HepG2 (cell line): ENCODE measurements around the gene NARF. TPM values are rescaled to one million over a fixed set of nuclear protein-coding genes. Genes with fewer than 3 reads are reported as not detected.
A peak's percentile ranks its signal among the peaks of the same experiment; 100 is the strongest.

Experiments
- ESRRA ChIP-seq: sonication (generic); formaldehyde crosslinking; IDR thresholded peaks from 2 replicates; pipeline ENCODE4 v1.5.1; 2020; ENCODE audit warnings: mild to moderate bottlenecking, low read depth, missing genetic modification reagents
- HMGXB3 ChIP-seq: sonication (generic); formaldehyde crosslinking; IDR thresholded peaks from 2 replicates; pipeline ENCODE4 v1.4.0; 2020; ENCODE audit warnings: missing genetic modification reagents, borderline replicate concordance
- HNRNPLL ChIP-seq: fragments of 200-400 bp; formaldehyde crosslinking; IDR thresholded peaks from 2 replicates; pipeline ENCODE4 v1.6.1; 2017; ENCODE audit warnings: mild to moderate bottlenecking, low read depth, low read length; ENCODE audit not compliant: poor library complexity, severe bottlenecking
- HNRNPUL1 ChIP-seq: fragments of 200-400 bp; formaldehyde crosslinking; IDR thresholded peaks from 2 replicates; pipeline ENCODE4 v1.6.1; 2017; ENCODE audit warnings: low read depth, mild to moderate bottlenecking, low read length, moderate library complexity
- MEIS1 ChIP-seq: sonication (generic); formaldehyde crosslinking; IDR thresholded peaks from 2 replicates; pipeline ENCODE4 v1.9.0; 2021; ENCODE audit warnings: mild to moderate bottlenecking, missing genetic modification reagents, moderate library complexity, borderline replicate concordance
- MIXL1 ChIP-seq: IDR thresholded peaks from 2 replicates; pipeline ENCODE4 v1.6.1; 2016
- PAXIP1 ChIP-seq: sonication (generic); formaldehyde crosslinking; conservative IDR thresholded peaks from 2 replicates; pipeline ENCODE4 v1.4.0; 2020; ENCODE audit warnings: mild to moderate bottlenecking, missing genetic modification reagents, moderate library complexity
- PITX1 ChIP-seq: sonication (generic); formaldehyde crosslinking; IDR thresholded peaks from 2 replicates; pipeline ENCODE4 v1.5.1; 2020; ENCODE audit warnings: mild to moderate bottlenecking, missing genetic modification reagents
- PPARG ChIP-seq: conservative IDR thresholded peaks from 2 replicates; pipeline ENCODE4 v1.6.1; 2016; ENCODE audit warnings: missing biosample characterization, missing genetic modification reagents
- PTBP1 ChIP-seq: fragments of 200-400 bp; formaldehyde crosslinking; IDR thresholded peaks from 2 replicates; pipeline ENCODE4 v1.6.1; 2018; ENCODE audit warnings: low read length, low read depth; ENCODE audit not compliant: poor library complexity, severe bottlenecking
- SIN3A ChIP-seq: IDR thresholded peaks from 2 replicates; pipeline ENCODE4 v1.6.1; 2011; ENCODE audit warnings: low read depth, mild to moderate bottlenecking, control low read depth, low read length, borderline replicate concordance
- SOX5 ChIP-seq: IDR thresholded peaks from 2 replicates; pipeline ENCODE4 v1.6.1; 2016; ENCODE audit warnings: borderline replicate concordance
- SRSF1 ChIP-seq: fragments of 200-400 bp; formaldehyde crosslinking; optimal IDR thresholded peaks from 2 replicates; pipeline ENCODE3; 2017; ENCODE audit warnings: mild to moderate bottlenecking, low read depth, low read length, moderate library complexity
- THAP11 ChIP-seq: IDR thresholded peaks from 2 replicates; pipeline ENCODE4 v1.6.1; 2016; ENCODE audit warnings: missing biosample characterization, missing genetic modification reagents
- ZNF337 ChIP-seq: sonication (generic); formaldehyde crosslinking; IDR thresholded peaks from 2 replicates; pipeline ENCODE4 v1.5.1; 2020; ENCODE audit warnings: missing genetic modification reagents, low read depth, mild to moderate bottlenecking, borderline replicate concordance
- ZNF557 ChIP-seq: sonication (generic); formaldehyde crosslinking; IDR thresholded peaks from 2 replicates; pipeline ENCODE4 v1.4.0; 2020; ENCODE audit warnings: missing genetic modification reagents
- ZSCAN30 ChIP-seq: sonication (generic); formaldehyde crosslinking; IDR thresholded peaks from 2 replicates; pipeline ENCODE4 v1.5.0; 2020; ENCODE audit warnings: mild to moderate bottlenecking, missing genetic modification reagents
- polyA plus RNA-seq, 8 experiments: library from polyadenylated mRNA; depleted of rRNA in 3 of 8; stranded (reverse) in 7 of 8; unstranded in 1 of 8; fragments of >200 nt; fragmentation: Illumina TruSeq in 4 of 8; extraction: Trizol in 4 of 8; gene quantifications; 2 replicates each; pipeline versions ENCODE4 v1.2.1 to v1.2.3, GENCODE V29; 2011 to 2016; ENCODE audit warnings: low read depth in 4 of 8, missing spikeins in 1 of 8, mixed read lengths in 1 of 8; ENCODE audit not compliant: insufficient read depth in 1 of 8
- total RNA-seq, 5 experiments: library from RNA; depleted of rRNA; stranded (reverse); fragments of >200 nt; fragmentation: Illumina TruSeq; extraction: Trizol; gene quantifications; 2 replicates each; pipeline ENCODE4 v1.2.3, GENCODE V29; 2016; ENCODE audit warnings: low read depth in 1 of 5
- TF ChIP-seq, protein P1 (sequence below): sonication (generic); formaldehyde crosslinking; IDR thresholded peaks from 2 replicates; pipeline ENCODE4 v1.8.1; 2023; ENCODE audit warnings: mild to moderate bottlenecking, moderate library complexity, missing genetic modification reagents
- TF ChIP-seq, protein P2 (sequence below): sonication (generic); formaldehyde crosslinking; IDR thresholded peaks from 2 replicates; pipeline ENCODE4 v1.8.1; 2023; ENCODE audit warnings: missing genetic modification reagents, mild to moderate bottlenecking, borderline replicate concordance

The NARF gene
- total and polyA plus RNA-seq, 2 of the 13 experiments (the other 11 are each of a cell fraction or from before 2014, with no cell fraction given): 61.1 to 144 TPM

GRCh38 chr17:82518826-82519810 is 60.6 kb downstream of the NARF start, which contains the start of gene FOXK2 (continued):
- TF ChIP-seq ZNF557: 0 out of 2 replicates have a peak, but pooled peaks have one; percentile 33
- TF ChIP-seq, protein P1, sequence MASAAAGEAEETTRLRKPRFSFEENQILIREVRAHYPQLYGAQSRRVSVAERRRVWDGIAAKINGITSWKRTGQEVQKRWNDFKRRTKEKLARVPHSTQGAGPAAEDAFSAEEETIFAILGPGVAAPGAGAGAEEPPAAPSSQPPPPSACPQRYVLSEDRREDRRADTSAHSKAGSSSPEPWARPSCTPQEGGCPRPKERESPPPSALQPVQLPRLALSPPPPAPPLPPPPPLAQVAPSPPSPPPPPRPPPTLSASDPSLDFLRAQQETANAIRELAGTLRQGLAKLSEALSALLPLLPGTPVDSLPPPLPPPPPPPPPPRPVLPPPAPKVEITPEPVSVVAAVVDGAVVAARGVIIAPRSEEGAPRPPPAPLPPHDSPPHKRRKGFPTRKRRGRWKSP: no peak
- no peak for TF ChIP-seq MIXL1 (CRISPR knock-in tag)
- TF ChIP-seq HNRNPUL1: no peak
- TF ChIP-seq PAXIP1: peak; percentile 39
- TF ChIP-seq THAP11 (CRISPR knock-in tag): peak; percentile 87
- TF ChIP-seq PPARG (CRISPR knock-in tag): 0 out of 2 replicates have a peak, but pooled peaks have one; percentile 20
- TF ChIP-seq, protein P2, sequence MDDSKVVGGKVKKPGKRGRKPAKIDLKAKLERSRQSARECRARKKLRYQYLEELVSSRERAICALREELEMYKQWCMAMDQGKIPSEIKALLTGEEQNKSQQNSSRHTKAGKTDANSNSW (CRISPR knock-in tag): peak; percentile 59; the same call in 1 of the 2 replicates
- TF ChIP-seq PTBP1: no peak
- TF ChIP-seq SOX5: no peak; the same call in 1 of the 2 replicates
- TF ChIP-seq SRSF1: no peak
- TF ChIP-seq ESRRA (CRISPR knock-in tag): peak; percentile 93
- TF ChIP-seq PITX1: peak; percentile 48
- 0 out of 2 replicates have a peak, but pooled peaks have one; percentile 36 for TF ChIP-seq MEIS1
- no peak for TF ChIP-seq HMGXB3 (CRISPR knock-in tag)
- TF ChIP-seq HNRNPLL: peak; percentile 57
- TF ChIP-seq ZNF337 (CRISPR knock-in tag): no peak
- TF ChIP-seq ZSCAN30 (CRISPR knock-in tag): no peak
- TF ChIP-seq SIN3A: peak; percentile 72; the same call in 1 of the 2 replicates
